ENCODE data around the gene ZNF48.

Gene ZNF48

GRCh38 chr16:30444231-30445148 is 49.3 kb downstream of the ZNF48 start:
- DNase-seq: no peak

GRCh38 chr16:30445149-30445407 is 49.9 kb downstream of the ZNF48 start:
- no peak for DNase-seq

DNA sequence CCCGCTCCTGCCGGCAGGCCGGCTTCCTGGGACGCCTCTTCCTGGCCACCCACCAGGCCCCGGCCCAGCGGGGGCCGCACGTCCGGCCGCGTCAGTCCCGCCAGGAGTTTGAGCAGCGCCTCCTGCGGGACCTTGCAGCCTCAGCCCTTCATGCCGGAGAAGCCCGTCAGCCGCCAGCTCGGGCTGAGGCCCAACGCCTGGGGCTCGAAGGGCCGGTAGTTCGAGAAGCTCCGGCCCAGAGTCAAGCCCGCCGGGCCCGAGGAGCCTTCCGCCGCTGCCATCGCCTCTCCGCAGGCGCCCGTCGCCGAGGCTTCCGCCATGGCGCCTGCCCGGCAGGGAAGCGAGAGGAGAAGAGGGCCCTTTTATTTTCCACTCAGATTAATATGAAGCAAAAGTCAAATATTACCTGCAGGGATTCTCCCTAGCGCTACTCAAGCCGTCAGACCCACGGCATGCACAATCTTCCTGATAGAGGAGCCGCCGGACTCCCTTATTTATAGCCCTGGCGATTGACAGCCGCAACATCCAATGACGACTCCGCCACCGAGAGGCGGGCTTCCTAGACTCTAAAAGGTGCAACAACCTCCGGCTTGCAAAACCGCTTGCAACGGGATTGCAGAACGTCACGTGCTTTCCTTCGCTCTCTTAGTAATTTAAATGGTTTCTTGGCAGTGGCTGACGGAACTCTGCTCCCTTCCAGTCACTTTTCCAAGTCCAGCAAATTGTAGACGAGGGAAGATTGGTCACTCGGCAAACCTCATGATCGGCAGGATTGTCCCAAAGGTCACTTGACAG is 50.4 kb downstream of the ZNF48 start, which contains the start of gene SEPHS2:
Gene SEPHS2 (minus strand): TSS at position 467 of the 795 bp plus-strand sequence. CDS start 147 bp downstream, at position 320.
- DNase-seq: peak; percentile 91 to 97

- no peak for DNase-seq
These were observed 51.0 kb downstream of the ZNF48 start for GRCh38 chr16:30446203-30446595.

DNA sequence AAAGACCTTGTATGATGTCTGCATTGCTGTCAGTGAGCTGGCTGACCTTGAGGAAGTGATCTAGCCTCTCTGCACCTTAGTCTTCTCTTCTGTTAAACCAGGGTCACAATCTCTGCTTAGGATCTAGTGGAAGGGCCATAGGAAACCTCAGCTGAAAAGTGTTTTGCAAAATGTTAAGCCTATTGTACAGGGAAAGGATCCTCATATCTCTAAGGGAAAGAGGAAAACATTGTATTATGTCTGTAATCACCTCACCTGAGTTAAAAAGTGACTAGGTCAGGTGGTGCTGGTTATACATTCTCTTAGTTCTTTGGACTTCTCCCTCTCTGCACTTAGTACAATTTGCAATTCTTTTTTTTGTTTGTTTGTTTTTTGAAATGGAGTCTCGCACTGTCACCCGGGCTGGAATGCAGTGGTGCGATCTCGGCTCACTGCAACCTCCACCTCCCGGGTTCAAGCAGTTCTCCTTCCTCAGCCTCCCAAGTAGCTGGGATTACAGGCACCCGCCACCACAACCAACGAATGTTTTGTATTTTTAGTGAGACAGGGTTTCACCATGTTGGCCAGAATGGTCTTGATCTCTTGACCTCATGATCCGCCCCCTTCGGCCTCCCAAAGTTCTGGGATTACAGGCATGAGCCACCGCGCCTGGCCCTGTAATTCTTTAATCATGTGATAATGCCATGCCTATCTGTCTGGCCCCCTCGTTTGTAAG is 52.4 kb downstream of the ZNF48 start:
- no peak for DNase-seq

GRCh38 chr16:30449116-30449435 is 53.9 kb downstream of the ZNF48 start:
- no peak for DNase-seq
